ENCODE results near the gene JADE2. TPM values are rescaled to one million over a fixed set of nuclear protein-coding genes. Genes with fewer than 3 reads are reported as not detected.

The JADE2 gene
- total RNA-seq, 1 donor from 2014 or later: 25.2 TPM

- DNase-seq (ENCODE audit: low spot score in 2 of 2, unreplicated experiment in 2 of 2): no peak
- Mint-ChIP-seq H3K27ac (no peak overlapping the region), H3K9me3 (no peaks in the 10 kb centered on the region), H3K4me3 (no peak overlapping the region), H3K27me3 (ENCODE audit: low read depth) (no peaks in the 10 kb centered on the region), H3K36me3 (peaks cover 6% of the 10 kb centered on the region), H3K4me1 (no peaks in the 10 kb centered on the region)
- no peak for TF ChIP-seq CTCF (IDR thresholded peaks at IDR 0.05; ENCODE audit: unreplicated experiment)
Measured at GRCh38 chr5:134582941-134583340, 57.5 kb downstream of the JADE2 start.

GRCh38 chr5:134583766-134584165, 58.3 kb downstream of the JADE2 start:
- Mint-ChIP-seq H3K9me3 (no peaks in the 10 kb centered on the region), H3K27me3 (ENCODE audit: low read depth) (no peaks in the 10 kb centered on the region), H3K27ac (no peak overlapping the region), H3K36me3 (peaks cover 6% of the 10 kb centered on the region), H3K4me1 (no peaks in the 10 kb centered on the region), H3K4me3 (no peak overlapping the region)
- no peak for DNase-seq (ENCODE audit: low spot score in 2 of 2, unreplicated experiment in 2 of 2)
- TF ChIP-seq CTCF (IDR thresholded peaks at IDR 0.05; ENCODE audit: unreplicated experiment): no peak

- Mint-ChIP-seq H3K36me3 (peaks cover 3% of the 10 kb centered on the region), H3K27ac (no peak overlapping the region), H3K4me3 (no peak overlapping the region), H3K4me1 (no peaks in the 10 kb centered on the region), H3K9me3 (no peaks in the 10 kb centered on the region), H3K27me3 (ENCODE audit: low read depth) (no peaks in the 10 kb centered on the region)
- no peak for DNase-seq (ENCODE audit: low spot score in 2 of 2, unreplicated experiment in 2 of 2)
- no peak for TF ChIP-seq CTCF (IDR thresholded peaks at IDR 0.05; ENCODE audit: unreplicated experiment)
Measured at GRCh38 chr5:134584662-134585061, 59.2 kb downstream of the JADE2 start.

- Mint-ChIP-seq H3K9me3 (no peaks in the 10 kb centered on the region), H3K4me1 (no peaks in the 10 kb centered on the region), H3K27me3 (ENCODE audit: low read depth) (no peaks in the 10 kb centered on the region), H3K36me3 (no peaks in the 10 kb centered on the region), H3K27ac (no peak overlapping the region), H3K4me3 (no peak overlapping the region)
- TF ChIP-seq CTCF (IDR thresholded peaks at IDR 0.05; ENCODE audit: unreplicated experiment): no peak
- DNase-seq (ENCODE audit: low spot score in 2 of 2, unreplicated experiment in 2 of 2): no peak
Measured at GRCh38 chr5:134585966-134586365, 60.5 kb downstream of the JADE2 start.

GRCh38 chr5:134586866-134587524, 61.5 kb downstream of the JADE2 start:
- Mint-ChIP-seq H3K27ac (no peak overlapping the region), H3K9me3 (no peaks in the 10 kb centered on the region), H3K4me3 (no peak overlapping the region), H3K27me3 (ENCODE audit: low read depth) (no peaks in the 10 kb centered on the region), H3K4me1 (no peaks in the 10 kb centered on the region), H3K36me3 (no peaks in the 10 kb centered on the region)
- peak in 1 of 2 experiments; percentile 69 for DNase-seq (ENCODE audit: low spot score in 2 of 2, unreplicated experiment in 2 of 2)
- peak; percentile 33 for TF ChIP-seq CTCF (IDR thresholded peaks at IDR 0.05; ENCODE audit: unreplicated experiment)
